ENCODE results near the gene GPR68.

GPR68 gene

DNA sequence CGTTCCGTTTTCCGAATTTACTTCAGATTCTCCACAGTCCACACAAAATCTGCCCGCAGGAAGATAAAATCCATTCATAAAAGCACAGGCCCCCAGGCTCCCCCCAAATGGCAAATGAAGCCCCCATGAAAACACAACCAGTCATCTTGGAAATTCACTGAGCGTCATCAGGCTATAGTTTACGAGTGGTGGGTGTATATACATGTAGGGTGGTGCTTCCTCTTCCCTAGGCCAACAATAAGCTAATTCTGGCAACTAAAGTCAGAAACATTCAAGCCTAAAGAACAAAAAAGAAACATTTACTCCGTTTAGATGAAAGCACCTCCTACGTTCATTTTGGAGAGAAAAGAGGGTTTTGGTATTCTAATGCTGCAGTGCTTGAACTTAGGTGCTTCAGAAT lies 5.8 kb downstream of the GPR68 start (continued):
- TF ChIP-seq, protein P1, sequence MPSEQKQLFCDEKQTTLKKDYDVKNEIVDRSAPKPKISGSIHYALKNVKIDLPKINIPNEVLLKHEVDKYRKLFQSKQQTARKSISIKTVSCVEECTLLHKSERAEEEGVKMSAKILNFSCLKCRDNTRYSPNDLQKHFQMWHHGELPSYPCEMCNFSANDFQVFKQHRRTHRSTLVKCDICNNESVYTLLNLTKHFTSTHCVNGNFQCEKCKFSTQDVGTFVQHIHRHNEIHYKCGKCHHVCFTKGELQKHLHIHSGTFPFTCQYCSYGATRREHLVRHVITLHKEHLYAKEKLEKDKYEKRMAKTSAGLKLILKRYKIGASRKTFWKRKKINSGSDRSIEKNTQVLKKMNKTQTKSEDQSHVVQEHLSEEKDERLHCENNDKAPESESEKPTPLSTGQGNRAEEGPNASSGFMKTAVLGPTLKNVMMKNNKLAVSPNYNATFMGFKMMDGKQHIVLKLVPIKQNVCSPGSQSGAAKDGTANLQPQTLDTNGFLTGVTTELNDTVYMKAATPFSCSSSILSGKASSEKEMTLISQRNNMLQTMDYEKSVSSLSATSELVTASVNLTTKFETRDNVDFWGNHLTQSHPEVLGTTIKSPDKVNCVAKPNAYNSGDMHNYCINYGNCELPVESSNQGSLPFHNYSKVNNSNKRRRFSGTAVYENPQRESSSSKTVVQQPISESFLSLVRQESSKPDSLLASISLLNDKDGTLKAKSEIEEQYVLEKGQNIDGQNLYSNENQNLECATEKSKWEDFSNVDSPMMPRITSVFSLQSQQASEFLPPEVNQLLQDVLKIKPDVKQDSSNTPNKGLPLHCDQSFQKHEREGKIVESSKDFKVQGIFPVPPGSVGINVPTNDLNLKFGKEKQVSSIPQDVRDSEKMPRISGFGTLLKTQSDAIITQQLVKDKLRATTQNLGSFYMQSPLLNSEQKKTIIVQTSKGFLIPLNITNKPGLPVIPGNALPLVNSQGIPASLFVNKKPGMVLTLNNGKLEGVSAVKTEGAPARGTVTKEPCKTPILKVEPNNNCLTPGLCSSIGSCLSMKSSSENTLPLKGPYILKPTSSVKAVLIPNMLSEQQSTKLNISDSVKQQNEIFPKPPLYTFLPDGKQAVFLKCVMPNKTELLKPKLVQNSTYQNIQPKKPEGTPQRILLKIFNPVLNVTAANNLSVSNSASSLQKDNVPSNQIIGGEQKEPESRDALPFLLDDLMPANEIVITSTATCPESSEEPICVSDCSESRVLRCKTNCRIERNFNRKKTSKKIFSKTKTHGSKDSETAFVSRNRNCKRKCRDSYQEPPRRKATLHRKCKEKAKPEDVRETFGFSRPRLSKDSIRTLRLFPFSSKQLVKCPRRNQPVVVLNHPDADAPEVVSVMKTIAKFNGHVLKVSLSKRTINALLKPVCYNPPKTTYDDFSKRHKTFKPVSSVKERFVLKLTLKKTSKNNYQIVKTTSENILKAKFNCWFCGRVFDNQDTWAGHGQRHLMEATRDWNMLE (tag by site-specific recombination; conservative IDR thresholded peaks at IDR 0.05; ENCODE audit: low read depth): no peak
- TF ChIP-seq ZNF621 (tag by site-specific recombination; IDR thresholded peaks at IDR 0.05): no peak
- TF ChIP-seq ZNF292 (tag by site-specific recombination; IDR thresholded peaks at IDR 0.05; ENCODE audit: borderline replicate concordance, low read depth): no peak
- TF ChIP-seq ZNF521 (tag by site-specific recombination; IDR thresholded peaks at IDR 0.05): no peak
- TF ChIP-seq HOXA7 (CRISPR knock-in tag; IDR thresholded peaks at IDR 0.05; ENCODE audit: borderline replicate concordance): no peak

DNA sequence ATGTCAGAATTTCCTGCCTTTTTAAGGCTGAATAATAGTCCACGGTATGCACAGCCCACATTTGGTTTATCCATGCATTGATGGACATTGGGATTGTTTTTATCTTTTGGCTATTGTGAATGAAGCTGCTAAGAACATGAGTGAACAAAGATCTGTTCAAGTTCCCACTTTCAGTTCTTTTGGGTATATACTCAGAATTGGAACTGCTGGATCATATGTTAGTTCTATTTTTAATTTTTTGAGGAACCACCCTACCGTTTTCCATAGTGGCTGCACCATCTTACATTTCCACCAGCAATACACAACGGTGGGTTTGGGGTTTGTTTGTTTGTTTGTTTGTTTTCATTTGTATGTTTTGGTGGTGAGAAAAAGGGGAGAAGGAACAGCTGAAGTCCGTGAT lies 6.4 kb downstream of the GPR68 start:
- POLR2A ChIA-PET: no interaction called here
- CTCF ChIA-PET: no interaction called here
- Histone ChIP-seq H3K4me3 (ENCODE audit: low read depth, low read length) (no peak overlapping the region), H3K9me3 (ENCODE audit: control insufficient read depth, insufficient read depth, low read depth, low read length) (no peaks in the 10 kb centered on the region), H3K27ac (ENCODE audit: extremely low read depth, low read depth, low read length) (no peak overlapping the region), H3K36me3 (ENCODE audit: control insufficient read depth in 2 of 2, insufficient read depth in 1 of 2, low read length in 2 of 2) (no peaks in the 10 kb centered on the region), H3K4me1 (ENCODE audit: control insufficient read depth, insufficient read depth, low read length) (no peaks in the 10 kb centered on the region)
- TF ChIP-seq KLF9 (tag by site-specific recombination; IDR thresholded peaks at IDR 0.05; ENCODE audit: low read depth): no peak
- TF ChIP-seq ZBTB1 (tag by site-specific recombination; IDR thresholded peaks at IDR 0.05): no peak
- TF ChIP-seq ZNF626 (tag by site-specific recombination; IDR thresholded peaks at IDR 0.05): no peak
- no peak for TF ChIP-seq ZNF544 (tag by site-specific recombination; IDR thresholded peaks at IDR 0.05)
- no peak for TF ChIP-seq YY1 (tag by site-specific recombination; IDR thresholded peaks at IDR 0.05)
- TF ChIP-seq ZNF791 (tag by site-specific recombination; IDR thresholded peaks at IDR 0.05): no peak
- TF ChIP-seq ZNF175 (tag by site-specific recombination; IDR thresholded peaks at IDR 0.05): no peak
- no peak for TF ChIP-seq ZNF677 (tag by site-specific recombination; IDR thresholded peaks at IDR 0.05)
- TF ChIP-seq, protein P2, sequence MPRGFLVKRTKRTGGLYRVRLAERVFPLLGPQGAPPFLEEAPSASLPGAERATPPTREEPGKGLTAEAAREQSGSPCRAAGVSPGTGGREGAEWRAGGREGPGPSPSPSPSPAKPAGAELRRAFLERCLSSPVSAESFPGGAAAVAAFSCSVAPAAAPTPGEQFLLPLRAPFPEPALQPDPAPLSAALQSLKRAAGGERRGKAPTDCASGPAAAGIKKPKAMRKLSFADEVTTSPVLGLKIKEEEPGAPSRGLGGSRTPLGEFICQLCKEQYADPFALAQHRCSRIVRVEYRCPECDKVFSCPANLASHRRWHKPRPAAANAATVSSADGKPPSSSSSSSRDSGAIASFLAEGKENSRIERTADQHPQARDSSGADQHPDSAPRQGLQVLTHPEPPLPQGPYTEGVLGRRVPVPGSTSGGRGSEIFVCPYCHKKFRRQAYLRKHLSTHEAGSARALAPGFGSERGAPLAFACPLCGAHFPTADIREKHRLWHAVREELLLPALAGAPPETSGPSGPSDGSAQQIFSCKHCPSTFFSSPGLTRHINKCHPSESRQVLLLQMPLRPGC (tag by site-specific recombination; IDR thresholded peaks at IDR 0.05): no peak
- TF ChIP-seq ZFP3 (tag by site-specific recombination; IDR thresholded peaks at IDR 0.05; ENCODE audit: low read depth): no peak
- no peak for TF ChIP-seq ZNF214 (tag by site-specific recombination; IDR thresholded peaks at IDR 0.05; ENCODE audit: borderline replicate concordance)
- TF ChIP-seq TRIM28 (IDR thresholded peaks at IDR 0.05; ENCODE audit: borderline replicate concordance, low read length): no peak
- no peak for TF ChIP-seq ZNF555 (tag by site-specific recombination; conservative IDR thresholded peaks at IDR 0.05)
- TF ChIP-seq, protein P3, sequence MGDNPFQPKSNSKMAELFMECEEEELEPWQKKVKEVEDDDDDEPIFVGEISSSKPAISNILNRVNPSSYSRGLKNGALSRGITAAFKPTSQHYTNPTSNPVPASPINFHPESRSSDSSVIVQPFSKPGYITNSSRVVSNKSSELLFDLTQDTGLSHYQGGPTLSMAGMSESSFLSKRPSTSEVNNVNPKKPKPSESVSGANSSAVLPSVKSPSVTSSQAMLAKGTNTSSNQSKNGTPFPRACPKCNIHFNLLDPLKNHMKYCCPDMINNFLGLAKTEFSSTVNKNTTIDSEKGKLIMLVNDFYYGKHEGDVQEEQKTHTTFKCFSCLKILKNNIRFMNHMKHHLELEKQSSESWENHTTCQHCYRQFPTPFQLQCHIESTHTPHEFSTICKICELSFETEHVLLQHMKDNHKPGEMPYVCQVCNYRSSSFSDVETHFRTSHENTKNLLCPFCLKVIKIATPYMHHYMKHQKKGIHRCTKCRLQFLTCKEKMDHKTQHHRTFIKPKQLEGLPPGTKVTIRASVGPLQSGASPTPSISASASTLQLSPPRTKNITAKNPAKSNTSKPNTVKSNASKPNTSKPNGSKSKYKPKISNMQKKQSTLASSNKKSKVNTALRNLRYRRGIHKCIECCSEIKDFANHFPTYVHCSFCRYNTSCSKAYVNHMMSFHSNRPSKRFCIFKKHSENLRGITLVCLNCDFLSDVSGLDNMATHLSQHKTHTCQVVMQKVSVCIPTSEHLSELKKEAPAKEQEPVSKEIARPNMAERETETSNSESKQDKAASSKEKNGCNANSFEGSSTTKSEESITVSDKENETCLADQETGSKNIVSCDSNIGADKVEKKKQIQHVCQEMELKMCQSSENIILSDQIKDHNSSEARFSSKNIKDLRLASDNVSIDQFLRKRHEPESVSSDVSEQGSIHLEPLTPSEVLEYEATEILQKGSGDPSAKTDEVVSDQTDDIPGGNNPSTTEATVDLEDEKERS (tag by site-specific recombination; IDR thresholded peaks at IDR 0.05): no peak
- TF ChIP-seq, protein P4, sequence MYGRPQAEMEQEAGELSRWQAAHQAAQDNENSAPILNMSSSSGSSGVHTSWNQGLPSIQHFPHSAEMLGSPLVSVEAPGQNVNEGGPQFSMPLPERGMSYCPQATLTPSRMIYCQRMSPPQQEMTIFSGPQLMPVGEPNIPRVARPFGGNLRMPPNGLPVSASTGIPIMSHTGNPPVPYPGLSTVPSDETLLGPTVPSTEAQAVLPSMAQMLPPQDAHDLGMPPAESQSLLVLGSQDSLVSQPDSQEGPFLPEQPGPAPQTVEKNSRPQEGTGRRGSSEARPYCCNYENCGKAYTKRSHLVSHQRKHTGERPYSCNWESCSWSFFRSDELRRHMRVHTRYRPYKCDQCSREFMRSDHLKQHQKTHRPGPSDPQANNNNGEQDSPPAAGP (tag by site-specific recombination; IDR thresholded peaks at IDR 0.05): no peak
